ENCODE data around the gene ABI3BP. TPM values are rescaled to one million over a fixed set of nuclear protein-coding genes. Genes with fewer than 3 reads are reported as not detected.

Gene ABI3BP
- polyA plus RNA-seq, 1 of the 3 experiments (the other 2 are of a cell fraction), result 8.4 TPM

DNA sequence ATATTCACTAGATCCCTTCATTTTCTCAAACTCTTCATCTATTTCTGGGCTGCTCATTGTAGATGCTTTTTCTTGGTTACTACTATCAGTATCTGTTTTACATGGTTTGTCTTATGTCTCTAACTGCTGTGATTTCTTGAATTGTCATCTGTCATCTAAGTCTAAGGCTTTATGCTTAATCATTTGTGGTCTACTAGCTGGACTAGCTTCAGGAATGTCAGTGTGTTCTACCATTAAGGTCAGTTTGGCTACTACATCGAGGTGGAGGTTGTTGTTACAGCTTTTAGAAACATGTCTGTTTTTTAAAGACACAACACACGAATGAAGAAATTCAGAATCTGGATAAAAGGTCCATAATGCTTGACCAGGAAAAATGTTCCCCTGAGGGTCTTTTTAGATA lies 82.2 kb downstream of the ABI3BP start:
- H3K79me2 ChIP-seq (ENCODE audit: insufficient read depth), result no peaks in the 10 kb centered on the region
- H3K9me2 ChIP-seq, result no peaks in the 10 kb centered on the region
- H3F3A ChIP-seq (replicated peaks; ENCODE audit: insufficient read depth), result no peaks in the 10 kb centered on the region
- no peak overlapping the region for H2AFZ ChIP-seq (ENCODE audit: low read depth)
- DNase-seq, result no peak
- no peaks in the 10 kb centered on the region for H3K27me3 ChIP-seq (ENCODE audit: insufficient read depth)
- peaks cover 0 to 9% of the 10 kb centered on the region in 2 experiments; a peak in 2 of 4 replicates for H3K4me1 ChIP-seq (ENCODE audit: control insufficient read depth in 1 of 2, insufficient read depth in 2 of 2, low read depth in 1 of 2, low read length in 1 of 2)
- no peak overlapping the region for H3K4me2 ChIP-seq
- CTCF ChIA-PET, result no interaction called here
- POLR2A ChIA-PET, result no interaction called here
- no peaks in the 10 kb centered on the region for H3K36me3 ChIP-seq (replicated peaks in 1 of 2; ENCODE audit: control insufficient read depth in 1 of 2, insufficient read depth in 2 of 2, low read length in 1 of 2)
- WGBS (ENCODE audit: low lambda C conversion rate), result 36% methylated on average over 2 of the region's 2 CpGs
- no peak overlapping the region for H3K9ac ChIP-seq
- H3K27ac ChIP-seq (ENCODE audit: low read depth in 2 of 2, low read length in 1 of 2), result no peak overlapping the region
- no peaks in the 10 kb centered on the region for H3K9me3 ChIP-seq
- H3K4me3 ChIP-seq (ENCODE audit: low read depth in 2 of 2, low read length in 1 of 2), result no peak overlapping the region
- H4K20me1 ChIP-seq (ENCODE audit: insufficient read depth), result no peaks in the 10 kb centered on the region
- TF ChIP-seq MAX (IDR thresholded peaks at IDR 0.05; ENCODE audit: low read depth), result no peak
- no peak for TF ChIP-seq SIN3A (IDR thresholded peaks at IDR 0.05; ENCODE audit: borderline replicate concordance, low read depth, low read length)
- TF ChIP-seq SMC3 (IDR thresholded peaks at IDR 0.05; ENCODE audit: low read depth, low read length), result no peak
- no peak for TF ChIP-seq IRF3 (IDR thresholded peaks at IDR 0.05; ENCODE audit: low read depth, low read length)
- no peak for TF ChIP-seq RAD21 (IDR thresholded peaks at IDR 0.05; ENCODE audit: low read length)
- TF ChIP-seq EP300 (IDR thresholded peaks at IDR 0.05; ENCODE audit: borderline replicate concordance in 1 of 2, low read depth in 1 of 2, low read length in 1 of 2), result no peak
- TF ChIP-seq NFIC (IDR thresholded peaks at IDR 0.05; ENCODE audit: borderline replicate concordance), result no peak
- TF ChIP-seq CTCF (IDR thresholded peaks at IDR 0.05), result no peak
- TF ChIP-seq, protein P1, sequence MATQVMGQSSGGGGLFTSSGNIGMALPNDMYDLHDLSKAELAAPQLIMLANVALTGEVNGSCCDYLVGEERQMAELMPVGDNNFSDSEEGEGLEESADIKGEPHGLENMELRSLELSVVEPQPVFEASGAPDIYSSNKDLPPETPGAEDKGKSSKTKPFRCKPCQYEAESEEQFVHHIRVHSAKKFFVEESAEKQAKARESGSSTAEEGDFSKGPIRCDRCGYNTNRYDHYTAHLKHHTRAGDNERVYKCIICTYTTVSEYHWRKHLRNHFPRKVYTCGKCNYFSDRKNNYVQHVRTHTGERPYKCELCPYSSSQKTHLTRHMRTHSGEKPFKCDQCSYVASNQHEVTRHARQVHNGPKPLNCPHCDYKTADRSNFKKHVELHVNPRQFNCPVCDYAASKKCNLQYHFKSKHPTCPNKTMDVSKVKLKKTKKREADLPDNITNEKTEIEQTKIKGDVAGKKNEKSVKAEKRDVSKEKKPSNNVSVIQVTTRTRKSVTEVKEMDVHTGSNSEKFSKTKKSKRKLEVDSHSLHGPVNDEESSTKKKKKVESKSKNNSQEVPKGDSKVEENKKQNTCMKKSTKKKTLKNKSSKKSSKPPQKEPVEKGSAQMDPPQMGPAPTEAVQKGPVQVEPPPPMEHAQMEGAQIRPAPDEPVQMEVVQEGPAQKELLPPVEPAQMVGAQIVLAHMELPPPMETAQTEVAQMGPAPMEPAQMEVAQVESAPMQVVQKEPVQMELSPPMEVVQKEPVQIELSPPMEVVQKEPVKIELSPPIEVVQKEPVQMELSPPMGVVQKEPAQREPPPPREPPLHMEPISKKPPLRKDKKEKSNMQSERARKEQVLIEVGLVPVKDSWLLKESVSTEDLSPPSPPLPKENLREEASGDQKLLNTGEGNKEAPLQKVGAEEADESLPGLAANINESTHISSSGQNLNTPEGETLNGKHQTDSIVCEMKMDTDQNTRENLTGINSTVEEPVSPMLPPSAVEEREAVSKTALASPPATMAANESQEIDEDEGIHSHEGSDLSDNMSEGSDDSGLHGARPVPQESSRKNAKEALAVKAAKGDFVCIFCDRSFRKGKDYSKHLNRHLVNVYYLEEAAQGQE (IDR thresholded peaks at IDR 0.05; ENCODE audit: low read depth, low read length), result no peak
- no peak for TF ChIP-seq USF1 (IDR thresholded peaks at IDR 0.05; ENCODE audit: borderline replicate concordance, low read depth)
- TF ChIP-seq TCF12 (IDR thresholded peaks at IDR 0.05), result no peak
- TF ChIP-seq NRF1 (IDR thresholded peaks at IDR 0.05; ENCODE audit: low read depth, low read length), result no peak
- no peak for TF ChIP-seq FOSL2 (IDR thresholded peaks at IDR 0.05; ENCODE audit: borderline replicate concordance, low read depth)
- no peak for TF ChIP-seq RXRA (IDR thresholded peaks at IDR 0.05; ENCODE audit: borderline replicate concordance, low read depth)
- no peak for TF ChIP-seq TAF1 (IDR thresholded peaks at IDR 0.05; ENCODE audit: borderline replicate concordance, low read depth, low read length)
- no peak for TF ChIP-seq FOXJ3 (CRISPR knock-in tag; IDR thresholded peaks at IDR 0.05)
- TF ChIP-seq FOXM1 (IDR thresholded peaks at IDR 0.05; ENCODE audit: low read depth), result no peak
